A549 treated with AZD2906 at 1 μM for 4 hours (cell line): Measurements from ENCODE around the gene CTAGE9. TPM values are rescaled to one million over a fixed set of nuclear protein-coding genes. Genes with fewer than 3 reads are reported as not detected.

Experiments
- total RNA-seq: library from RNA; stranded (reverse); fragments of 200-300 nt; extraction: Qiagen RNA extraction; gene quantifications from 5 replicates; pipeline ENCODE4 v1.2.3, GENCODE V29; 2022

The CTAGE9 gene, protein sequence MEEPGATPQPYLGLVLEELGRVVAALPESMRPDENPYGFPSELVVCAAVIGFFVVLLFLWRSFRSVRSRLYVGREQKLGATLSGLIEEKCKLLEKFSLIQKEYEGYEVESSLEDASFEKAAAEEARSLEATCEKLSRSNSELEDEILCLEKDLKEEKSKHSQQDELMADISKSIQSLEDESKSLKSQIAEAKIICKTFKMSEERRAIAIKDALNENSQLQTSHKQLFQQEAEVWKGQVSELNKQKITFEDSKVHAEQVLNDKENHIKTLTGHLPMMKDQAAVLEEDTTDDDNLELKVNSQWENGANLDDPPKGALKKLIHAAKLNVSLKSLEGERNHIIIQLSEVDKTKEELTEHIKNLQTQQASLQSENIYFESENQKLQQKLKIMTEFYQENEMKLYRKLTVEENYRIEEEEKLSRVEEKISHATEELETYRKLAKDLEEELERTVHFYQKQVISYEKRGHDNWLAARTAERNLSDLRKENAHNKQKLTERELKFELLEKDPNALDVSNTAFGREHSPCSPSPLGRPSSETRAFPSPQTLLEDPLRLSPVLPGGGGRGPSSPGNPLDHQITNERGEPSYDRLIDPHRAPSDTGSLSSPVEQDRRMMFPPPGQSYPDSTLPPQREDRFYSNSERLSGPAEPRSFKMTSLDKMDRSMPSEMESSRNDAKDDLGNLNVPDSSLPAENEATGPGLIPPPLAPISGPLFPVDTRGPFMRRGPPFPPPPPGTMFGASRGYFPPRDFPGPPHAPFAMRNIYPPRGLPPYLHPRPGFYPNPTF
- not detected in 5 replicates for total RNA-seq

DNA sequence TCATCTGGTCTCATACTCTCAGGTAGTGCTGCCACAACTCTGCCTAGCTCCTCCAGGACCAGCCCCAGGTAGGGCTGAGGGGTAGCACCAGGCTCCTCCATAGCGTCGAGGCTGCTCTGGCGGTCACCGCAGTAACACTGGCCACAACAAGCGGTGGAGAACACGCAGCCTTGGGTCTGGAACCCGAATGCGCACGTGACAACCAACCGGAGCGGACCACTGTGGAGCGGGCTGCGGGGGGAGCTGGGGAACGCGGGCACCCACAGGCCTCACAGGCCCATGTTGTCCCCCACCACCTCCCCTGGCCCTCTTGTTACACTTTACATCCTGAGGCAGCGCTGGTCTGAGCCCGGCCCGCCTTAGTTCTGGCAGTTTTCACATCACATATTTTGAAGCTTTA lies at the start of gene CTAGE9:
CTAGE9 (minus strand) TSS at position 101 of the 400 bp plus-strand sequence; CDS start at position 101, 0 bp downstream.

Other genes starting within 250 kb of the CTAGE9 start
- gene ARG1, start 137.8 kb downstream of the CTAGE9 start, total RNA-seq, result not detected in 5 replicates
- gene MED23, start 82.8 kb downstream of the CTAGE9 start, total RNA-seq, result 5.9 to 7.1 TPM (median 6.3 TPM) in 5 replicates
- not detected in 5 replicates for gene ENPP3, start 73.7 kb downstream of the CTAGE9 start, total RNA-seq
- not detected in 5 replicates for gene OR2A4, start 9.6 kb downstream of the CTAGE9 start, total RNA-seq
- gene ENPP1, start 97.0 kb upstream of the CTAGE9 start, total RNA-seq, result 1.0 to 1.4 TPM (median 1.4 TPM) in 5 replicates
- gene CCN2, start 240.4 kb upstream of the CTAGE9 start, total RNA-seq, result 157 to 273 TPM (median 207 TPM) in 5 replicates